H1 (cell line): ENCODE data around the gene RIBC1. TPM values are rescaled to one million over a fixed set of nuclear protein-coding genes. Genes with fewer than 3 reads are reported as not detected.

ENCODE experiments used
- CTCF ChIA-PET: fragments of 300-600 bp; sonication (Branson Sonifier 250); formaldehyde crosslinking; loops from one replicate; lab custom pipeline; 2021; ENCODE audit not compliant: partially characterized antibody; lab: Charles Lee
- POLR2A ChIA-PET: fragments of 300-600 bp; sonication (Branson Sonifier 250); formaldehyde crosslinking; loops from one replicate; lab custom pipeline; 2021; ENCODE audit warnings: inconsistent platforms; ENCODE audit not compliant: partially characterized antibody; lab: Charles Lee
- DNase-seq, 2 experiments: peaks; one replicate each; pipeline versions ENCODE4 v3.0.0 to v3.0.0-alpha.2; 2010 to 2022; ENCODE audit warnings: low spot score in 2 of 2, low read depth in 1 of 2, mixed read lengths in 1 of 2
- FAIRE-seq: peaks from 2 replicates; lab custom pipeline; 2011; peaks lifted over from hg19 to GRCh38; lab: Jason Lieb, UNC
- H2AFZ ChIP-seq: 2 replicates; pipeline ENCODE4 v1.8.1; 2012; ENCODE audit warnings: low read length, inconsistent platforms
- H2AK5ac ChIP-seq: 2 replicates; pipeline ENCODE4 v1.6.1; 2013; ENCODE audit warnings: low read depth, low read length
- H2BK120ac ChIP-seq: replicated peaks from 2 replicates; pipeline ENCODE3; 2013; ENCODE audit warnings: low read depth, low read length, inconsistent platforms
- H2BK12ac ChIP-seq: 2 replicates; pipeline ENCODE4 v1.6.1; 2013; ENCODE audit warnings: low read depth, low read length
- H2BK15ac ChIP-seq: 2 replicates; pipeline ENCODE4 v1.6.1; 2013; ENCODE audit warnings: low read length
- H2BK20ac ChIP-seq: 2 replicates; pipeline ENCODE4 v1.6.1; 2013; ENCODE audit warnings: low read length
- H2BK5ac ChIP-seq: 2 replicates; pipeline ENCODE4 v1.6.1; 2013; ENCODE audit warnings: low read depth, low read length
- H3K14ac ChIP-seq: 2 replicates; pipeline ENCODE4 v1.6.1; 2013; ENCODE audit warnings: inconsistent platforms; ENCODE audit not compliant: insufficient read length
- H3K18ac ChIP-seq: 2 replicates; pipeline ENCODE4 v1.6.1; 2013; ENCODE audit warnings: low read length; ENCODE audit errors: extremely low read depth
- H3K23ac ChIP-seq: 2 replicates; pipeline ENCODE4 v1.6.1; 2013; ENCODE audit warnings: inconsistent platforms; ENCODE audit not compliant: insufficient read length
- H3K23me2 ChIP-seq: 2 replicates; pipeline ENCODE4 v1.6.1; 2013; ENCODE audit warnings: low read depth, low read length
- H3K27ac ChIP-seq: 2 replicates; pipeline ENCODE4 v1.6.1; 2011; ENCODE audit warnings: low read depth, low read length, inconsistent platforms
- H3K27me3 ChIP-seq, 4 experiments: replicated peaks in 1 of 4; 1 replicate in 1 of 4; 2 replicates in 3 of 4; pipeline versions ENCODE4 v1.6.1 to v1.8.1; 2011 to 2013; ENCODE audit warnings: low read length in 3 of 4, mild to moderate bottlenecking in 3 of 4, inconsistent platforms in 2 of 4, mixed read lengths in 2 of 4, moderate library complexity in 1 of 4; ENCODE audit not compliant: control insufficient read depth in 3 of 4, insufficient read depth in 3 of 4; ENCODE audit errors: extremely low read depth in 1 of 4
- H3K36me3 ChIP-seq, 4 experiments: 2 replicates each; pipeline versions ENCODE4 v1.6.1 to v1.8.1; 2011 to 2013; ENCODE audit warnings: mild to moderate bottlenecking in 4 of 4, low read length in 3 of 4, moderate library complexity in 2 of 4, control low read depth in 1 of 4, inconsistent platforms in 1 of 4; ENCODE audit not compliant: insufficient read depth in 4 of 4, control insufficient read depth in 2 of 4
- H3K4ac ChIP-seq: replicated peaks from 2 replicates; pipeline ENCODE3; 2013; ENCODE audit warnings: low read length, low read depth, mixed read lengths, inconsistent platforms; ENCODE audit not compliant: insufficient read length
- H3K4me1 ChIP-seq, 4 experiments: replicated peaks in 1 of 4; 1 replicate in 1 of 4; 2 replicates in 3 of 4; pipeline versions ENCODE4 v1.6.1 to v1.8.1; 2011 to 2013; ENCODE audit warnings: low read length in 3 of 4, inconsistent platforms in 2 of 4, mixed read lengths in 1 of 4; ENCODE audit not compliant: insufficient read depth in 4 of 4, control insufficient read depth in 3 of 4
- H3K4me2 ChIP-seq, 2 experiments: 2 replicates each; pipeline versions ENCODE4 v1.6.1 to v1.8.1; 2011 to 2013; ENCODE audit warnings: low read depth in 2 of 2, low read length in 2 of 2, control low read depth in 1 of 2, inconsistent platforms in 1 of 2, mild to moderate bottlenecking in 1 of 2; ENCODE audit not compliant: insufficient read depth in 1 of 2
- H3K4me3 ChIP-seq, 4 experiments: fragments of 200-600, 300-600 bp in 1 of 4; sonication (generic), shearing (Covaris generic), sonication (Bioruptor Twin) in 1 of 4; 2 replicates each; pipeline versions ENCODE4 v1.5.1 to v1.8.1; 2011 to 2016; ENCODE audit warnings: low read length in 4 of 4, low read depth in 3 of 4, control low read depth in 2 of 4, inconsistent platforms in 2 of 4, mild to moderate bottlenecking in 2 of 4, mixed read lengths in 1 of 4, moderate library complexity in 1 of 4; ENCODE audit not compliant: insufficient read depth in 2 of 4; ENCODE audit errors: extremely low read depth in 1 of 4
- H3K56ac ChIP-seq: replicated peaks from 2 replicates; pipeline ENCODE3; 2013; ENCODE audit warnings: low read depth, mild to moderate bottlenecking, mixed read lengths, low read length, inconsistent platforms; ENCODE audit not compliant: insufficient read length
- H3K79me1 ChIP-seq: 2 replicates; pipeline ENCODE4 v1.6.1; 2013; ENCODE audit warnings: low read depth, low read length, control low read depth
- H3K79me2 ChIP-seq, 2 experiments: 2 replicates each; pipeline versions ENCODE4 v1.6.1 to v1.8.1; 2012 to 2013; ENCODE audit warnings: low read length in 2 of 2, mild to moderate bottlenecking in 2 of 2, inconsistent platforms in 1 of 2; ENCODE audit not compliant: insufficient read depth in 2 of 2, control insufficient read depth in 1 of 2
- H3K9ac ChIP-seq, 4 experiments: replicated peaks in 1 of 4; 1 replicate in 1 of 4; 2 replicates in 3 of 4; pipeline versions ENCODE4 v1.6.1 to v1.8.1; 2011 to 2013; ENCODE audit warnings: low read depth in 3 of 4, low read length in 3 of 4, control low read depth in 2 of 4, mild to moderate bottlenecking in 2 of 4, moderate library complexity in 2 of 4, inconsistent platforms in 1 of 4; ENCODE audit errors: extremely low read depth in 1 of 4
- H3K9me3 ChIP-seq, 2 experiments: 2 replicates each; pipeline versions ENCODE4 v1.6.1 to v1.8.1; 2012 to 2013; ENCODE audit warnings: mild to moderate bottlenecking in 2 of 2, moderate library complexity in 2 of 2, control low read depth in 1 of 2, inconsistent platforms in 1 of 2, low read depth in 1 of 2, low read length in 1 of 2, mixed read lengths in 1 of 2; ENCODE audit not compliant: insufficient read depth in 2 of 2
- H4K20me1 ChIP-seq, 2 experiments: replicated peaks in 1 of 2; 2 replicates each; pipeline versions ENCODE3 to v1.8.1; 2011 to 2013; ENCODE audit warnings: inconsistent platforms in 2 of 2, low read length in 2 of 2, mild to moderate bottlenecking in 1 of 2; ENCODE audit not compliant: insufficient read depth in 2 of 2, control insufficient read depth in 1 of 2
- H4K5ac ChIP-seq: 2 replicates; pipeline ENCODE4 v1.6.1; 2013; ENCODE audit warnings: low read length, low read depth, mixed read lengths, inconsistent platforms; ENCODE audit not compliant: insufficient read length
- H4K8ac ChIP-seq: 2 replicates; pipeline ENCODE4 v1.8.0; 2013; ENCODE audit warnings: mild to moderate bottlenecking, moderate library complexity, low read length, inconsistent platforms; ENCODE audit not compliant: insufficient read depth; ENCODE audit errors: extremely low read depth
- H4K91ac ChIP-seq: replicated peaks from 2 replicates; pipeline ENCODE3; 2013; ENCODE audit warnings: low read length, mixed read lengths, inconsistent platforms; ENCODE audit not compliant: insufficient read length
- CBX5 ChIP-seq: fragments of 300-800, 300-1000 bp; sonication (generic); IDR thresholded peaks from 2 replicates; pipeline ENCODE4 v1.7.1; 2016; ENCODE audit warnings: antibody characterized with exemption, low read length, low read depth
- RAD21 ChIP-seq, 2 experiments: IDR thresholded peaks in 1 of 2; conservative IDR thresholded peaks in 1 of 2; 2 replicates each; pipeline ENCODE4 v1.6.1; 2011; ENCODE audit warnings: low read depth in 2 of 2, low read length in 2 of 2, improper control_type of control experiment in 1 of 2, inconsistent platforms in 1 of 2, mild to moderate bottlenecking in 1 of 2, moderate library complexity in 1 of 2
- TCF12 ChIP-seq: IDR thresholded peaks from 2 replicates; pipeline ENCODE4 v1.6.1; 2011; ENCODE audit warnings: low read depth, mild to moderate bottlenecking, low read length
- WGBS, 2 experiments: shearing (Covaris generic) in 1 of 2; methylation state at CpG; one replicate each; pipeline versions ENCODE4 v1.1.6 to v1.1.7; 2013 to 2015; ENCODE audit warnings: low lambda C conversion rate in 2 of 2, mixed read lengths in 2 of 2, inconsistent platforms in 1 of 2, low coverage in 1 of 2, missing lambda C conversion rate in 1 of 2; ENCODE audit not compliant: insufficient replicate concordance in 2 of 2, insufficient coverage in 1 of 2, insufficient read length in 1 of 2; ENCODE audit errors: extremely low coverage in 1 of 2, missing lambda C conversion rate in 1 of 2; 5-methylcytosine and 5-hydroxymethylcytosine counted together
- polyA plus RNA-seq, 7 experiments: library from polyadenylated mRNA; depleted of rRNA in 3 of 7; stranded (reverse) in 5 of 7; unstranded in 2 of 7; fragments of >200 nt in 5 of 7; fragments of 200-250 nt in 2 of 7; gene quantifications; 1 replicate in 5 of 7; 2 replicates in 1 of 7; 4 replicates in 1 of 7; pipeline versions ENCODE4 v1.2.1 to v1.2.3, GENCODE V29; 2011 to 2013; ENCODE audit warnings: missing spikeins in 2 of 7, mixed read lengths in 2 of 7
- total RNA-seq: library from RNA; stranded (reverse); fragmentation: NEBNext Ultra II Directional; extraction: Animal tissue kit (Norgen Biotek cat#: 25700); gene quantifications from 2 replicates; pipeline ENCODE4 v1.2.1, GENCODE V29; 2021

RIBC1 gene
- total and polyA plus RNA-seq, 2 of the 8 experiments (the other 6 are each of a cell fraction or from before 2014, with no cell fraction given): 0.41 to 0.97 TPM

DNA sequence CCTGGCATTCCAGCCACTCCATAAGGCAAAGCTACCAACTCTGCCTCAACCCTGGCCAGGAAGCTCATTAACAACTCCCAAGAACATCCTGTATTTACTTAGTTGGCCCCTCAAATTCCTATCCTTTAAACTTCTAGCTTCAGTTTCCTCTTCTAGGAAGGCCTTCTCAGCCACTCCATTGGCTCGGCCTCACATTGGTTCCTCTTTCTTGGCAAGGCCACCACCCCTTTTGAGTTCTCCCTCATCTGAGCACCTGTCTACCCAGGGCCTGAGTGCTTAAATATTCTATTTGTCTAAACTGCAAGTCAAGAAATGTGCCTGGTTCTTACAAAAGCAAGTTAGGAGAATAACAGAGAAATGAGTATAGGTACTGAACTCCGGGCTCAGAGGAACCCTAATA is 10.2 kb upstream of the RIBC1 start:
- FAIRE-seq (no peak), DNase-seq (no peak)
- H3K9me3 ChIP-seq: no peaks in the 10 kb centered on the region
- H3K56ac ChIP-seq: no peak overlapping the region
- H4K5ac ChIP-seq: no peak overlapping the region
- POLR2A ChIA-PET: interaction anchor here (1.7 to 2.5 kb wide), 2 partner anchors 10 kb away, joined by 4 to 8 read pairs; partner anchors contain the start of genes RIBC1 and SMC1A
- no peaks in the 10 kb centered on the region for H3K23me2 ChIP-seq
- CTCF ChIA-PET: interaction anchor here (1.0 to 1.4 kb wide), 4 partner anchors 10 to 180 kb away, joined by 3 to 4 read pairs (median 3); partner anchors contain the start of gene SMC1A
- no peak overlapping the region for H4K91ac ChIP-seq
- no peak overlapping the region for H2BK20ac ChIP-seq
- no peak overlapping the region for H3K18ac ChIP-seq
- H3K4ac ChIP-seq: no peak overlapping the region
- H3K9ac ChIP-seq: no peak overlapping the region
- H4K8ac ChIP-seq: no peak overlapping the region; the same call in 1 of the 2 replicates
- H3K23ac ChIP-seq: no peak overlapping the region
- peaks cover 0 to 1% of the 10 kb centered on the region in 2 experiments for H4K20me1 ChIP-seq
- no peak overlapping the region for H3K4me3 ChIP-seq
- H2AFZ ChIP-seq: no peak overlapping the region
- no peak overlapping the region for H2AK5ac ChIP-seq
- H3K27me3 ChIP-seq: no peaks in the 10 kb centered on the region
- H3K14ac ChIP-seq: no peak overlapping the region
- H2BK5ac ChIP-seq: no peak overlapping the region
- no peak overlapping the region for H3K4me2 ChIP-seq
- peaks cover 0 to 21% of the 10 kb centered on the region in 2 experiments; a peak in 2 of 4 replicates for H3K79me2 ChIP-seq
- H3K4me1 ChIP-seq: no peaks in the 10 kb centered on the region
- no peak overlapping the region for H2BK12ac ChIP-seq
- H3K27ac ChIP-seq: no peak overlapping the region
- no peak for TF ChIP-seq TCF12
- no peak for TF ChIP-seq CBX5
- no peak for TF ChIP-seq RAD21 (IDR thresholded peaks at IDR 0.05 in 1 of 2, conservative IDR thresholded peaks at IDR 0.05 in 1 of 2; ENCODE audit: low read depth in 2 of 2, low read length in 2 of 2)
- TF ChIP-seq, all 59 proteins: peak for 0
- Histone ChIP-seq H3K79me1 (no peaks in the 10 kb centered on the region), H2BK15ac (no peak overlapping the region), H3K36me3 (peaks cover 13 to 55% (median 41%) of the 10 kb centered on the region in 4 experiments), H2BK120ac (no peak overlapping the region)
- 87% methylated on average over 2 of the region's 2 CpGs; no CpG with 5 or more reads in 1 of the 2 experiments for WGBS, 2 experiments
